NB4 (cell line): ENCODE measurements around the gene POC1A.
A peak's percentile ranks its signal among the peaks of the same experiment; 100 is the strongest.
"Not testable (repeated sequence)": the region's sequence is repeated elsewhere in the genome, so short reads cannot be mapped to it uniquely, and the experiment has no call there.

Experiments used
- DNase-seq: peaks from one replicate; pipeline ENCODE4 v3.0.0; 2010; ENCODE audit warnings: low read depth
- H3K4me3 ChIP-seq: one replicate; pipeline ENCODE4 v1.5.1; 2011; ENCODE audit warnings: mild to moderate bottlenecking, low read depth, low read length, moderate library complexity
- MAX ChIP-seq: IDR thresholded peaks from 2 replicates; pipeline ENCODE4 v1.6.1; 2011; ENCODE audit warnings: low read depth, low read length
- MYC ChIP-seq: IDR thresholded peaks from 2 replicates; pipeline ENCODE4 v1.6.1; 2011; ENCODE audit warnings: low read depth, low read length
- POLR2A ChIP-seq: IDR thresholded peaks from 2 replicates; pipeline ENCODE4 v1.6.1; 2011; ENCODE audit warnings: mild to moderate bottlenecking; ENCODE audit not compliant: insufficient read length; ENCODE audit errors: extremely low read depth
- TF ChIP-seq, protein P1 (sequence below): IDR thresholded peaks from one replicate; pipeline ENCODE4 v1.5.1; 2012; ENCODE audit warnings: low read depth, low read length

Gene POC1A

DNA sequence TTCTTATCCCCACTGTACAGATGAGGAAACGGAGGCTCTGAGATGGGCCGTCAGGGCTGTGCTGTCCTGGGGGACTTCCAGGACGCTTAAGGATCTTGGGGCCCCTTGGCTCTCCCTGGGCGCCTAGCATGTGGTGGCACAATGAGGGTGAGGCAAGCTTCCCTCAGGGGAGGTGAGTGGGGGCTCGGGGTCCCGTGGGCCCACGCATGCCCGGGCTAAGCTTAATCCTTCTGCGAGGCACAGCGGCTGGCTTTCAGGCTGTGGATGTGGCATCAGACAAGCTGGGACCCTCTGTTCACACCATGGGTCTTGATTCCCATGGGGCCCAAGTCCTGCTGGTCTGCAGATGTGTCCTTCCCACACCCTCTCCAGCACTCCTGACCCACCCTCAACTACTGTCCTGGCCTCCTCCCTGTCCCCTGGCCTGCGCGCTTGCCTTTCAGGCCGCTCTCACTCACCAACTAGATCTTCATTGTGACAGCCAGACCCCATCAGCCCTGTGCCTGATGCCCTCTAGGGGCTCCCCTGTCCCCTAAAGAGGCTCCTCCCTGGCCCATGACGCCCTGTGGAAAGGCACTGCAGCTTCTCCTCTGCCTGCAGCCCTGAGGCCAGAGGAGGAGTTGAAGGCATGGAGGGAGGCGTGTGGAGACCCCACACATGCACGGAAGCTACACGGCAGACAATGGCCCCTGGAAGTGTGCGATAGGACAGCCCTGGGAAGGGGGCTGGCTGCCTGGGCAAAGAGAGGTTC, 109.2 kb downstream of the POC1A start:
- TF ChIP-seq, protein P1, sequence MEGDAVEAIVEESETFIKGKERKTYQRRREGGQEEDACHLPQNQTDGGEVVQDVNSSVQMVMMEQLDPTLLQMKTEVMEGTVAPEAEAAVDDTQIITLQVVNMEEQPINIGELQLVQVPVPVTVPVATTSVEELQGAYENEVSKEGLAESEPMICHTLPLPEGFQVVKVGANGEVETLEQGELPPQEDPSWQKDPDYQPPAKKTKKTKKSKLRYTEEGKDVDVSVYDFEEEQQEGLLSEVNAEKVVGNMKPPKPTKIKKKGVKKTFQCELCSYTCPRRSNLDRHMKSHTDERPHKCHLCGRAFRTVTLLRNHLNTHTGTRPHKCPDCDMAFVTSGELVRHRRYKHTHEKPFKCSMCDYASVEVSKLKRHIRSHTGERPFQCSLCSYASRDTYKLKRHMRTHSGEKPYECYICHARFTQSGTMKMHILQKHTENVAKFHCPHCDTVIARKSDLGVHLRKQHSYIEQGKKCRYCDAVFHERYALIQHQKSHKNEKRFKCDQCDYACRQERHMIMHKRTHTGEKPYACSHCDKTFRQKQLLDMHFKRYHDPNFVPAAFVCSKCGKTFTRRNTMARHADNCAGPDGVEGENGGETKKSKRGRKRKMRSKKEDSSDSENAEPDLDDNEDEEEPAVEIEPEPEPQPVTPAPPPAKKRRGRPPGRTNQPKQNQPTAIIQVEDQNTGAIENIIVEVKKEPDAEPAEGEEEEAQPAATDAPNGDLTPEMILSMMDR: peak; percentile 25
- no peak for TF ChIP-seq MAX
- DNase-seq: peak; percentile 43
- H3K4me3 ChIP-seq: no peak overlapping the region

- DNase-seq: no peak
- TF ChIP-seq POLR2A (no peak), MYC (no peak), MAX (no peak)
- TF ChIP-seq, protein P1: no peak
- no peak overlapping the region for H3K4me3 ChIP-seq
Observed at GRCh38 chr3:52043750-52044149, 110.5 kb downstream of the POC1A start.

DNA sequence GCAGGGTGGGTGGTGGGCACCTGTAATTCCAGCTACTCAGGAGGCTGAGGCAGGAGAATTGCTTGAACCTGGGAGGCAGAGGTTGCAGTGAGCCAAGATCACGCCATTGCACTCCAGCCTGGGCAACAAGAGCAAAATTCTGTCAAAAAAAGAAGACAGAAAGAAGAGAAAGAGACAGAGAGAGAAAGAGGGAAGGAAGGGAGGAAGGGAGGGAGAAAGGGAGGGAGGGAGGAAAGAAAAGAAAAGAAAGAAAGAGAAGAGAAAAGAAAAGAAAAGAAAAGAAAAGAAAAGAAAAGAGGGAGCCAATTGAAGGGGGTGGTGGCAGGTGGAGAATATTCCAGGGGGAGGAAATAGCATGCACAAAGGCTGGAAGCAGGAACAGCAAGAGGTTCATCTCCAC, 111.2 kb downstream of the POC1A start:
- H3K4me3 ChIP-seq, DNase-seq: not testable (repeated sequence)

DNA sequence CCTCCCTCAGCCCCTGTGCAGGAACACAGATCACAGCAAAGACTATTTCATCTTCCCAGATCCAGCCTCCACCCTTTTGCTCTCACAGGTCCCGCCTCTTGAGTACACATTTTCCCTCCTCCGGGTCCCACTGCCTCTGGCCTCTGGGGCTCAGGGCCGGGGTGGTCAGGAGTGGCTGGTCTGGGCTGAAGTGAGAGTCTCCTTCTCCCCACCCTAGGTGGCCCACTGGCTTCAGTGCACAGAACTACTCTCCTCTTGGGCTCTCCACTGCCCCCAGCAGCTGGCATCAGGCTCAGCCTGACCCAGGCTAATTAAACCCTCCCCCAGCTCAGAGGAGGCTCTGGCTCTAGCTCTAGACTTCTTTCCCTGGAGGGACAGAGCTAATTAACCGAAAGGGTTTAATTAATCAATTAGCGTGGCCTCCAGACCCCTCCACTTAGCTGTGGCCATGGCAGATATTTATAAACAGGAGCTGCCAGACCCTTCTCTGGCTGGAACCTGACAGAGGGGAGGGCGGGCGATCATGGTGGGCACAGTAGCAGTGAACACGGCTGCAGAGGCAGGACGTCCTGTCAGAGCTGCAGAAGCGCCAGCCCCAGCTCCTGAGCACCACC, 113.0 kb downstream of the POC1A start:
- no peak overlapping the region for H3K4me3 ChIP-seq
- DNase-seq: peak; percentile 42
- TF ChIP-seq, protein P1: peak; percentile 38
- TF ChIP-seq MYC: no peak

GRCh38 chr3:52040600-52040999, 113.6 kb downstream of the POC1A start:
- no peak for DNase-seq
- H3K4me3 ChIP-seq: no peak overlapping the region
- TF ChIP-seq, protein P1: no peak
- TF ChIP-seq MAX (no peak), MYC (no peak), POLR2A (no peak)

GRCh38 chr3:52039846-52040245, 114.4 kb downstream of the POC1A start:
- DNase-seq: no peak
- no peak overlapping the region for H3K4me3 ChIP-seq
- TF ChIP-seq MAX: no peak
- no peak for TF ChIP-seq MYC
- TF ChIP-seq, protein P1: no peak
- TF ChIP-seq POLR2A: no peak
